HG02938 (cell line): ENCODE measurements around the gene BCL2L11.

Experiments used
- ATAC-seq: cut with Tn5 transposase; IDR thresholded peaks from one replicate; pipeline ENCODE4 v1.9.1; 2021; ENCODE audit warnings: mild to moderate bottlenecking, moderate library complexity; ENCODE audit not compliant: unreplicated experiment

BCL2L11 gene

GRCh38 chr2:111188681-111189080, 68.0 kb downstream of the BCL2L11 start:
- no peak for ATAC-seq

GRCh38 chr2:111189106-111189505, 68.4 kb downstream of the BCL2L11 start:
- no peak for ATAC-seq

GRCh38 chr2:111190816-111191540, 70.3 kb downstream of the BCL2L11 start:
- ATAC-seq = no peak

- ATAC-seq = no peak
These were observed 71.2 kb downstream of the BCL2L11 start for GRCh38 chr2:111191877-111192276.

GRCh38 chr2:111192776-111193368, 72.2 kb downstream of the BCL2L11 start:
- no peak for ATAC-seq

GRCh38 chr2:111194835-111195621, 74.3 kb downstream of the BCL2L11 start:
- peak; percentile 75 for ATAC-seq

GRCh38 chr2:111196435-111196834, 75.7 kb downstream of the BCL2L11 start:
- no peak for ATAC-seq

- no peak for ATAC-seq
These were observed 78.0 kb downstream of the BCL2L11 start for GRCh38 chr2:111198701-111199100.

- ATAC-seq = no peak
These were observed 79.1 kb downstream of the BCL2L11 start for GRCh38 chr2:111199840-111200239.

- no peak for ATAC-seq
These were observed 79.7 kb downstream of the BCL2L11 start for GRCh38 chr2:111200333-111200881.

GRCh38 chr2:111201214-111201613, 80.5 kb downstream of the BCL2L11 start:
- ATAC-seq = peak; percentile 73

GRCh38 chr2:111202266-111203040, 81.7 kb downstream of the BCL2L11 start:
- ATAC-seq = no peak

GRCh38 chr2:111204706-111205105, 84.0 kb downstream of the BCL2L11 start:
- no peak for ATAC-seq

- no peak for ATAC-seq
These were observed 85.1 kb downstream of the BCL2L11 start for GRCh38 chr2:111205774-111206173.

- no peak for ATAC-seq
These were observed 87.1 kb downstream of the BCL2L11 start for GRCh38 chr2:111207851-111208250.

- no peak for ATAC-seq
These were observed 87.9 kb downstream of the BCL2L11 start for GRCh38 chr2:111208639-111209038.

- ATAC-seq = peak; percentile 87
These were observed 88.4 kb downstream of the BCL2L11 start for GRCh38 chr2:111209045-111209514.

GRCh38 chr2:111210036-111210435, 89.3 kb downstream of the BCL2L11 start:
- no peak for ATAC-seq

- ATAC-seq = no peak
These were observed 93.2 kb downstream of the BCL2L11 start for GRCh38 chr2:111213877-111214276.

- ATAC-seq = no peak
These were observed 96.3 kb downstream of the BCL2L11 start for GRCh38 chr2:111216811-111217652.
